Hepatocyte (in vitro differentiated cells): ENCODE data around the gene SLC15A3.

Experiments used
- CTCF ChIP-seq: fragments of 200-600 bp; sonication (generic); IDR thresholded peaks from 2 replicates; pipeline ENCODE4 v1.5.1; 2016; ENCODE audit warnings: antibody characterized with exemption, mild to moderate bottlenecking; ENCODE audit not compliant: poor library complexity
- EZH2 ChIP-seq: fragments of 200-600 bp; sonication (generic); IDR thresholded peaks from 2 replicates; pipeline ENCODE4 v1.6.1; 2016; ENCODE audit warnings: antibody characterized with exemption, mild to moderate bottlenecking, borderline replicate concordance
- EZH2phosphoT487 ChIP-seq: fragments of 200-600 bp; sonication (generic); IDR thresholded peaks from one replicate; pipeline ENCODE4 v1.6.1; 2018; ENCODE audit warnings: antibody characterized with exemption, mild to moderate bottlenecking, low read depth, moderate library complexity; ENCODE audit not compliant: unreplicated experiment, severe bottlenecking

GRCh38 chr11:60902625-60903024, 49.4 kb downstream of the SLC15A3 start:
- TF ChIP-seq CTCF (no peak), EZH2 (no peak), EZH2phosphoT487 (no peak)
